ENCODE measurements around the gene PDCD1.

PDCD1 gene

DNA sequence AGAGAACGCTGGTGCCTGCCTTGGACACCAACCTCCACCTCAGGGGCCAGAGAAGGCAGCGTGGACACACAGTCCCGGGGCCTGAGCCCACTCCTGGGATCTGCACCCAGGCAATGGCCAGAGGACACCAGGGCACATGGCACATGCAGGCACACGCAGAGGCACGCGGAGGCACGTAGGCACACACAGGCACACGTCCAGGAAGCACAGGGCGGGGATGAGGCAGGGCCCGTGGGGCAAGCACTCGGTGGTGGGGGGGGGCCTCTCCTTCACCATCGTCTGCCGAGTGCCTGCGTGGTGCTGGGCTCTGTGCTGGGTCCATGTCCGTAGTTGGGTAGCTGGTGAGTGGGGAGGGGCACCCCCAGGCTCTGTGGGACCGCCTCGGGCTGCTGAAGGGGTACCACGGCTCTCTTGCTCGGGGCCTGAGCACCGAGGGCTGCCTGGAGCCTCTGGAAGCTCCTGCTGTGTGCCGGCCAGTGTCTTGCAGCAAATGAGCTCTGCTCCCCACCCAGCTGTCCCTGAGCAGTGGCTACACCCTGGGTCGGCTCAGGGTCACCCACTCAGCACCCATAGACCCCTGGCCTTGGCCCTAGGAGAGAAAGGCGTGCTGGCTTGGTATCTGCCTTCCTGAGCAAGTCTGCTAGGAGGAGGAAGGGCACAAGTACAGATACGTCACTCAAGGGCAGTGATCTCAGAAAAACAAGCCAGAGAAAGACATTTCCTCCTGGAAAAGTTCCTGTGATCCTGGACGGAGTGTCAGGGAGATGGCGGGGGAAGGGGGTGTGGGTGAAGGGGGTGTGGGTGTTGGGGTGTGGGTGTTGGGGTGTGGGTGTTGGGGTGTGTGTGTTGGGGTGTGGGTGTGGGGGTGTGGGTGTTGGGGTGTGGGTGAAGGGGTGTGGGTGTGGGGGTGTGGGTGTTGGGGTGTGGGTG is 37.3 kb upstream of the PDCD1 start:
- peak in 2 of 4 experiments; percentile 8 to 30 for DNase-seq

DNA sequence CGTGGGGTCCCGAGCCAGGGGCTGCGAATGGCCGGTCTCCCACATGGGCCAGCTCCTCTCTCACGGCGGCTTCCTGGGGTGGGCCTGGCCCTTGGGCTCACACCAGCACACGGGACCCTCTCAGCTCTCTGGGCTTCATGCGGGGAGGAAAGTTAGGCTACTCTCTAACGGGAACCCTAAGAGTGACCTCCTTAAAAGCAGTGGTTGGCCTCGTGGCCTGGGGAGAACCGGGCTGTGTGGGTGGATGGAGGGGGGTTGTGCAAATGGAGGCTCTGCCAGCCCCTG is 36.7 kb upstream of the PDCD1 start:
- no peak for DNase-seq

DNA sequence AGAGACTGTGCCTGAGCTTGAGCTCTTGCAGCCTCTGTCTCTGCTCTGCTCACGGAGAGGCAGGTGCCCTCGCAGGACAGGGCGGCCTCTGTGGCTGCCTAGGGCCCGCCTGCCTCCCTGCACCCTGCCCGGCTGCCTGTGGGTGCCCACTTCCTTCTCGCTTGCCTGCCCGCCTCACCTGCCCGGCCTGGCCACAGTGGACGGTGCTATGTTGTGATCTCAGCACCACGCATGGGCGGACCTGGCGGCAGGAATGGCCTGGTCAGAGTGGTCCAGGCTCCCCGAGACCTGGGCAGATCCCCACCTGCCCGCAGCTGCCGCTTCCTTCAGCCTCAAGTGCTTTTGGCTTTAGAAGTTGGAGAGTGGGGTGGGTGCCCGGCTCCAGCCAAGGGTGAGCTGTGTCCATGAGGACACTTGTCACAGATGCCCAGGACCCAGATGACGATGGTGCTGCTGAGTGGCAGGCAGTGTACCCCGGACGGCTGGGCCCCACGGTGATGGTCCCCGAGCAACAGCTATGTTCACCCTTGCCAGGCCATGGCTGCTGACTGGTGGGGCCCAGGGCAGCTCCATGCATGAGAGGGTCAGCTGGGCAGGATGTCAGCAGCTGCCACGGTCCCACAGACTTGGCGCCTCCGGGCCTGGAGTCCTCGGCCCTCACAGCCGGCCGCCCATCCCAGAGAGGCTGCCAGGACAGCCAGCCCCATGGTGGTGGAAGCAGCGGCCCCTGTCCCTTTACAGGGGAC is 36.2 kb upstream of the PDCD1 start:
- DNase-seq = no peak

GRCh38 chr2:241894056-241894641 is 35.5 kb upstream of the PDCD1 start:
- DNase-seq = no peak

DNA sequence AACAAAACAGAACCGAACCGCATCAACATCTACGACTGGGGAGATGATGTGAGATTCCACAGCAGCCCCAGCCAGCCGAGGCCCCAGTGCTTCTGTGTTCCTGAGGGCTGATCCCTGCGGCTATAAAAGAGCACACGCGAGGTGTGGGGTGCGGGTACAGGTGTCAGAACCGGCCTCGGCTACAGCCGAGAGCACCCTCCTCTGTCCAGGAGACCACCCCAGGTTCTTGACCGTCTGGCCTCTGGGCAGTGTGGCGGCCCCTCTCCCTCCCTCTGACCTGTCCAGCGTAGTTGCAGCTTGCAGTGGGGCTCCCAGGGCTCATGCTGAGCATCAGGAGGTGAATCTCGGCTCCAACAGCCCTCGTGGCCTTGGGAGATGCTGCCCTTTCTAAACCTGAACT is 34.6 kb upstream of the PDCD1 start:
- DNase-seq = no peak

GRCh38 chr2:241892299-241893137 is 33.8 kb upstream of the PDCD1 start:
- DNase-seq = no peak

GRCh38 chr2:241891988-241892298 is 33.2 kb upstream of the PDCD1 start:
- DNase-seq = no peak

- no peak for DNase-seq
Observed at GRCh38 chr2:241891315-241891987, 32.8 kb upstream of the PDCD1 start.

DNA sequence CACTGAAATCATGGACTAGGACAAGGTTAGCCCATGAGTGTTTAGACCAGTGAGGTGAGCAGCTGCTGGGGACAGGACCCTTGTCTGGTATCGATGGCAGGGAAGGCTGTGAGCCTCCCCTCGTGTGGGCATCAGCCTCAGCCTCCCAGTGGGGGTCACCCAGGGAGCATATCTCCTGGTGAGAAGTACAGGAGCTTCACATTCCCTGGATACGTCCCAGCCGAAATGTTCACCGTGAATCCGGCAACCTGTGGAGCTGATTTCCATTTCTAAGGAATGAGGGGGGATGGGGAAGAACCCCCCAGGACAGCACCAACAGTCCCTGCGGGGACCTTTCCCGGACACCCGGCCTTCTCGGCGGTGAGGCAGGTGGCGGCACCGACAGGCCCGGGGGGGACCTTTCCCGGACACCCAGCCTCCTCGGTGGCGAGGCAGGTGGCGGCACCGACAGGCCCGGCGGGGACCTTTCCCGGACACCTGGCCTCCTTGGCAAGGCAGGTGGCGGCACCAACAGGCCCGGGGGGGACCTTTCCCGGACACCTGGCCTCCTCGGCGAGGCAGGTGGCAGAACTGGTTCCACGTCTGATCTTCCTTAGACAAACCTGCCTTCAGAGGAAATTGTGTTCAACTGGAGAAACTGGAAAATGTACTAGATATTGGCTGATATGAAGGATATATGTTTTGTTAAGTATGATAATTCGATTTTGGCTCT is 32.0 kb upstream of the PDCD1 start:
- DNase-seq = no peak

GRCh38 chr2:241888641-241889040 is 29.9 kb upstream of the PDCD1 start:
- DNase-seq = no peak

- DNase-seq = no peak
Observed at GRCh38 chr2:241887806-241888522, 29.3 kb upstream of the PDCD1 start.

DNA sequence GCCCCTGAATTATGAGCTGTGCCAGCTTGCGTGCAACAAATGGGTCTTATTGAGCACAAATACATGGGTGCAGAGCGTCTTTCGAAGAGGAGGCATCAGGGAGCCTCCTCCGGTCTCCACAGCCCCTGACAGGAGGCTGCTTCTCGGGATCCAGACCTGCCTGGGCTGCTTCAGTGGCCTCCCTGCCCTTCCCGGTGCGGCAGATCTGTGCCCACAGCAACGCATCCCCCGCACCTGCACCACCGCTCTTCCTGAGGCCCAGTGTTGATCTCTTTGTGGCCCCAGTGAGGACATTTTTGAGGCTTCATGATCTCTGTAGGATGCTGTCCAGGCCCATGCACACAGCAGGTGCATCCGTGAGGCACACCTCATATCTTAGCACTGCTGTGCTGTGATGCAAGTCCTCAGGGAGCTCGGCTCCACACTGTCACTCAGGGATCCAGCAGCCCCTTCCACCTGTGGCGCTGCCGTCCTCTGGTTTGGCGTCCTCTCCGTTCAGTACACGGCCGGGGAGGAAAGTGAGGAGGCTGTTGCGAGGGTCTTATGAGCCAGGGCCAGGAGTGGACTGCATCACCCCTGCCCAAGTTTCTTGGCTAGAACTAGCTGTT is 28.2 kb upstream of the PDCD1 start:
- DNase-seq = no peak

- DNase-seq = no peak
Observed at GRCh38 chr2:241885946-241886643, 27.4 kb upstream of the PDCD1 start.

GRCh38 chr2:241885291-241885945 is 26.7 kb upstream of the PDCD1 start:
- DNase-seq = no peak

- no peak for DNase-seq
Observed at GRCh38 chr2:241884951-241885290, 26.2 kb upstream of the PDCD1 start.

- DNase-seq = peak in 2 of 4 experiments; percentile 42 to 43
Observed at GRCh38 chr2:241882091-241882625, 23.5 kb upstream of the PDCD1 start.

DNA sequence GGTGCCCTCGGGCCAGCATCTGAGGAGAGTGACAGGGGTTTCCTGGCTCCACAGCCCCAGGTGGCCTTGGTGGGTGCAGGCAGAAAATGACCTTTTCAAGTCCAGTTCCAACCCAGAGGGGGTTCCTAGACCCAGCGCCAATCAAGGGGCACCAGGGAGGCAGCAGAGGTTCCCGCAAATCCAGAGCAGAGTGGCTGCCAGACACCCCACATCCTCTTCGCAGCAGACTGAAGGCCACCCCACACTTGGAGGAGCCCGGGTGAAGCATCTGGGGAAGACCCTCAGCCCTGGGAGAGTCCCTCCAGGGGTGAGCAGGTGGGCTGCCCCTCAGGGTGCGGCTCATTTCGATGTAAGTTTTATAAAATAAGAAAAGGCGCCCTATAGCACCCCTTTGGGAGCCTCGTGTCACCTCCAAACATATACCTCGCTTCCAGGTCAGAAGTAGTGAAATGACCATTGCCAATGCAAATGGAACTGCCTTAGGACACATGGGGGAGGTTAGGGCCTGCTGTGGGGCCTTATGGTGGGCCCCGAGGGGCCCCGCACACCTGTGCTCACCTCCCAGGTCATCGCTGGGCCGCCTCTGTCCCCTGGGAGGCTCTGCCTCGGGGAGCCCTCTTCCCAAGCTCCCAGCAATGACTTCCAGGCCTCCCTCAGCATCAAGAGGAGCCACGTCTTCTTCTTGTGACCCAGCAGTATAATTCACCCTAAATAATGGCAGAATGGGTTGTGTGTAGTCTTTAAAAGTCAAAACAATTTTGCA is 21.8 kb upstream of the PDCD1 start:
- DNase-seq = no peak

GRCh38 chr2:241879326-241879725 is 20.6 kb upstream of the PDCD1 start:
- DNase-seq = no peak

Data from suppressor macrophage (primary cell).